Activated CD4-positive, alpha-beta T cell treated with anti-CD3 and anti-CD28 coated beads for 24 hours (primary cell): Measurements from ENCODE around the gene HMG20A.

Experiments used
- DNase-seq, 2 donors: peaks; one replicate each; pipeline ENCODE4 v3.0.0-alpha.2; 2020; ENCODE audit warnings: low read depth in 2 of 2

HMG20A gene

GRCh38 chr15:77499087-77499760 lies 78.5 kb downstream of the HMG20A start:
- no peak for DNase-seq

- no peak for DNase-seq
Observed at GRCh38 chr15:77500989-77501388, 80.3 kb downstream of the HMG20A start.

GRCh38 chr15:77502379-77503095 lies 81.8 kb downstream of the HMG20A start:
- no peak for DNase-seq

- DNase-seq = no peak
Observed at GRCh38 chr15:77503240-77503639, 82.6 kb downstream of the HMG20A start.

GRCh38 chr15:77503764-77504163 lies 83.1 kb downstream of the HMG20A start:
- DNase-seq = no peak

- no peak for DNase-seq
Observed at GRCh38 chr15:77504306-77504705, 83.6 kb downstream of the HMG20A start.

- no peak for DNase-seq
Observed at GRCh38 chr15:77504871-77505270, 84.2 kb downstream of the HMG20A start.

- DNase-seq = no peak
Observed at GRCh38 chr15:77505556-77505955, 84.9 kb downstream of the HMG20A start.

GRCh38 chr15:77506311-77507142 lies 85.8 kb downstream of the HMG20A start:
- DNase-seq = no peak

- DNase-seq = no peak
Observed at GRCh38 chr15:77507143-77507897, 86.6 kb downstream of the HMG20A start.

- no peak for DNase-seq
Observed at GRCh38 chr15:77507911-77508310, 87.2 kb downstream of the HMG20A start.

- DNase-seq = no peak
Observed at GRCh38 chr15:77508541-77509243, 88.0 kb downstream of the HMG20A start.

GRCh38 chr15:77510066-77511057 lies 89.7 kb downstream of the HMG20A start:
- DNase-seq = no peak

- no peak for DNase-seq
Observed at GRCh38 chr15:77511869-77512268, 91.2 kb downstream of the HMG20A start.

- no peak for DNase-seq
Observed at GRCh38 chr15:77513226-77513625, 92.5 kb downstream of the HMG20A start.

- DNase-seq = no peak
Observed at GRCh38 chr15:77514641-77515402, 94.1 kb downstream of the HMG20A start.

- no peak for DNase-seq
Observed at GRCh38 chr15:77515613-77516012, 94.9 kb downstream of the HMG20A start.

GRCh38 chr15:77516076-77516475 lies 95.4 kb downstream of the HMG20A start:
- DNase-seq = no peak

GRCh38 chr15:77516786-77517185 lies 96.1 kb downstream of the HMG20A start:
- no peak for DNase-seq
